Measurements from ENCODE around the gene ZBED5.
"Not testable (repeated sequence)": the region's sequence is repeated elsewhere in the genome, so short reads cannot be mapped to it uniquely, and the experiment has no call there.

Gene ZBED5

GRCh38 chr11:10857709-10858438 is at the start of gene ZBED5:
Gene ZBED5 (minus strand): TSS chr11:10858053. CDS start chr11:10854945, 3,108 bp downstream.
- peak; percentile 93 for DNase-seq (ENCODE audit: low spot score)

- no peak for DNase-seq (ENCODE audit: low spot score)
These were observed 48.7 kb upstream of the ZBED5 start for GRCh38 chr11:10906521-10906920.

GRCh38 chr11:10902301-10903063 is 44.6 kb upstream of the ZBED5 start:
- DNase-seq (ENCODE audit: low spot score) = no peak

- DNase-seq (ENCODE audit: low spot score) = no peak
These were observed 43.0 kb upstream of the ZBED5 start for GRCh38 chr11:10900681-10901415.

- no peak for DNase-seq (ENCODE audit: low spot score)
These were observed 41.4 kb upstream of the ZBED5 start for GRCh38 chr11:10899121-10899830.

- no peak for DNase-seq (ENCODE audit: low spot score)
These were observed 40.8 kb upstream of the ZBED5 start for GRCh38 chr11:10898763-10899025.

GRCh38 chr11:10898003-10898762 is 40.3 kb upstream of the ZBED5 start:
- no peak for DNase-seq (ENCODE audit: low spot score)

- no peak for DNase-seq (ENCODE audit: low spot score)
These were observed 39.3 kb upstream of the ZBED5 start for GRCh38 chr11:10897150-10897549.

- no peak for DNase-seq (ENCODE audit: low spot score)
These were observed 38.6 kb upstream of the ZBED5 start for GRCh38 chr11:10896493-10896892.

GRCh38 chr11:10895285-10895684 is 37.4 kb upstream of the ZBED5 start:
- no peak for DNase-seq (ENCODE audit: low spot score)

GRCh38 chr11:10894666-10895065 is 36.8 kb upstream of the ZBED5 start:
- no peak for DNase-seq (ENCODE audit: low spot score)

GRCh38 chr11:10893714-10894151 is 35.9 kb upstream of the ZBED5 start:
- no peak for DNase-seq (ENCODE audit: low spot score)

GRCh38 chr11:10892250-10892649 is 34.4 kb upstream of the ZBED5 start:
- DNase-seq (ENCODE audit: low spot score) = no peak

- no peak for DNase-seq (ENCODE audit: low spot score)
These were observed 33.4 kb upstream of the ZBED5 start for GRCh38 chr11:10891151-10891720.

- not testable (repeated sequence) for DNase-seq (ENCODE audit: low spot score)
These were observed 32.2 kb upstream of the ZBED5 start for GRCh38 chr11:10890083-10890482.

- DNase-seq (ENCODE audit: low spot score) = no peak
These were observed 29.5 kb upstream of the ZBED5 start for GRCh38 chr11:10887307-10887706.

- DNase-seq (ENCODE audit: low spot score) = peak; percentile 34
These were observed 28.9 kb upstream of the ZBED5 start for GRCh38 chr11:10886652-10887250.

- DNase-seq (ENCODE audit: low spot score) = peak; percentile 8
These were observed 28.0 kb upstream of the ZBED5 start for GRCh38 chr11:10885703-10886363.

GRCh38 chr11:10884292-10884691 is 26.4 kb upstream of the ZBED5 start:
- DNase-seq (ENCODE audit: low spot score) = not testable (repeated sequence)

- no peak for DNase-seq (ENCODE audit: low spot score)
These were observed 24.0 kb upstream of the ZBED5 start for GRCh38 chr11:10881892-10882291.
